HG03378 (cell line): ENCODE results near the gene RAB20.

Experiments used
- ATAC-seq: cut with Tn5 transposase; IDR thresholded peaks from one replicate; pipeline ENCODE4 v1.9.1; 2021; ENCODE audit warnings: mild to moderate bottlenecking, moderate library complexity; ENCODE audit not compliant: unreplicated experiment

The RAB20 gene

DNA sequence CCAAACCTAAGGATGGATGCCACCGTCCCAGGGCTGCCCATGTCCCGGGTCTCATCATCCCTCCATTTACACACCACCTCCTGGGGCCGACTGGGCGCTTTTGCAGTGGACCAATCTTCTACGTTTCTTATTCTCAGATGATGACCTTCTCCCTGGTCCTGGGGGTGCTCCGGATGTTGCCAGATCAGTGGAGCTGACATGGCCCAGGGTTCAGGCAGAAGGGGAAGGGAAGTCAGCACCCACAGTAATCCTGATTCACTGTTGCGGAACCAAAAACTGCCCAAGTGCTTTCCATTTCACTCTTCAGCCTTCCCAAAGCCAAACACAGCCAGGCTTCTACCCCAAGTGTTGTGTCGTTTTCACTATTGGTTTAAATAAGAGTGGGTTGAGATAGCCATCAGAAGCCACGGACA, 29.8 kb downstream of the RAB20 start:
- no peak for ATAC-seq

- no peak for ATAC-seq
Measured at GRCh38 chr13:110531100-110531499, 30.4 kb downstream of the RAB20 start.

- ATAC-seq: no peak
Measured at GRCh38 chr13:110529522-110530311, 31.8 kb downstream of the RAB20 start.

GRCh38 chr13:110528911-110529310, 32.6 kb downstream of the RAB20 start:
- ATAC-seq: no peak

DNA sequence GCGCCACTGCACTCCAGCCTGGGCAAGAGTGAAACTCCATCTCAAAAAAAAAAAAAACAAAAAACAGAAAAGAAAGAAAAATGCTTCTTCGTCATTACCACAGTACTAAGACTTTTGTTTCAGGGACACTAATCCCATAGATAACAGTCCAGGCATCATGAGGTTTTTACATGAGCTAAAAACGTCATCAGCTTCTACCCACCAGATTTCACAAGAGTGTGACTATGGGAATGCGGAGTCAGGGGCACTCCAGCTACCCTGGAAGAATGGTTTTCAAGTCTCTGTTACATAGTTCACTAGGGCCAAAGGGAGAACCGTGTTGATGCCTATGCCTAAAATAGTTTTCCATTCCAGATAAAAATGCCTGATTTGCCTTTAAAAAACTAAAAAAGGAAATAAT, 33.2 kb downstream of the RAB20 start:
- no peak for ATAC-seq

GRCh38 chr13:110525328-110526319, 35.9 kb downstream of the RAB20 start:
- ATAC-seq: peak; percentile 86

DNA sequence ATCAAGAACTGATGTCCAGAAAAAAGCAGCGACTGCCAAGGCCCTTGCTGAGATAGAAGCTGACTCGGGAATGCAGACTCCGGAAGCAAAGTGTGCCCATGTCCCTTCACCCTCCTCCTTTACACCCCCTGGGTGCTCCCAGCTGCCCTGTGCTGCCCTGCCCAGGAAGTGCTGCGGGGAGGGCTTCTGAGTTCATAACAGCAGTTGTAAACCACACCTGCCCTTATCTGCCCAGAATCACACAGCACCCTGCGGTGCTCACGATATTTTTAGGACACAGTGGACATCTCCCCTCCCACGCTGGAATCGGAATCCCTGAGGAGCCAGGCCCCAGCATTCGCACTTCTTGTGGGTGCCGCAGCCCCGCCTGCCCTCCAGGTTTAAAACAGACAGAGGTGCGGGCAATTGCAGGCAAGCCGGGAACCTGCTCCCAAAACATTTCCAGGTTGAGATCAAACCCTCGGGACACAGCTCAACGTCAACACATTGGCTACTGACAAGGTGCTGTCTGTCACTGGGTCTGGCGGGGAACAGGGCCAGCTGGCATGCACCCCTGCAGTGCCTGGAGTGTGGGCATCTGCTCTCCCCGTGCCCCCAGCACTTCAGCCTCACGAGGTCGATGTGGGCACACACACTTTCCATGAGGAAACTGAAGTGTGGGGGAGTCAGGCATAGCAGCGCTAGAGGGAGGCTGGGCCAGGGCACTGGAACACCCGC, 36.8 kb downstream of the RAB20 start:
- ATAC-seq: no peak

- no peak for ATAC-seq
Measured at GRCh38 chr13:110523838-110524540, 37.5 kb downstream of the RAB20 start.

DNA sequence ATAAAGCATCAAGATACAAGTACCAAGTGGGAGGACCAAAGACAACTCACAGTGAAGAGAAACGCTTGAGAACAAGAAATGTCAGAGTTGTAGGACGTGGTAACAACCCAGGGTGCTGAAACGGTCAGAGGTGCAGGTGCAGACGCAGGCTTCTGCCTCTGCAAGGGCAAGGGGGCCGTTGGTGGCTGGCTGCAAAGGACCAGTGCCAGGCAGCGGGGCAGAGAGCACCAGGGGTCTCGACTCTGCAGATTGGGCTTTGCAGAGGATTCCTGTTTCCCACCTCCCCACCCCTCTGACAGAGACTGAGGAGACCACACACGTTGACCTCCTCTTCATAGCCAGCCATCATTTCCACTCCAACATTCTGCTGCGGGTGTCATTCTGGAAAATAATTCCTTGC, 38.3 kb downstream of the RAB20 start:
- ATAC-seq: no peak

DNA sequence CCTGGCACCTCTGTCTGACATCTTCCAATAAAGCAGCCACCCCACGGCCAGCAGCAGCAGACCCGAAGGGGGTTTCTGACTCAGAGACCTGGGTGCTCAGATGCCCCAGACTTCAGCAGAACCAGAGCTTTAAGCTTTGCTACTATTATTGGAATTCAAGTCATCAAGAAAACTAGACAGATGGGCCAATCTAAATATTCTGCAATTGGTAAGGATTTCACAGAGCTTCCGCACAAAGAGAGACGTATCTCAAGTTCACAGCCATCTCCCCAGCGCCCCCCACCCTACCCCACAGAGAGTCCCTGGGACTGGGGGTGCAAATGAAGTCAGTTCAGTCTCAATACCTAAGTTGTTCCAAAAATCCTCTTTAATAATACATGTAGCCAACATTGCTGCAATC, 38.8 kb downstream of the RAB20 start:
- ATAC-seq: no peak

DNA sequence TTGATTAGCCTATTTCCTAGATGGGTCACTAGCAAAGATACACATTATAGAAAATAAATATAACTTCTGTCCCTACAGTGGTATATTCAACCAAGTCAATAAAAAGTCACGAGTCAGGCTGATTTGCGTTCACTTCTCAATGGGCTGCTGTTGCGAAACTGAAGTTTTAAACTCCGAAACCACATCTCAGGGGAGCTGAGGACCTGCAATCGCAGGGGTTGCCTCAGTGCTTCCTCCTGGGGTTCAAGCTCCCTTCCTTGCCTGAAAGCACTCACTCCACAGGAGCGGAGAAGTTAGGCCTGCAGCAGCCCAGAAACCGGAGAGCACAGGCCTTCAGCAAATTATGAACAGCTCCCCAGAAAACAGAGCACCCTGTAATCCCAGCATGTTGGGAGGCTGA, 39.6 kb downstream of the RAB20 start:
- ATAC-seq: peak; percentile 36

- ATAC-seq: no peak
Measured at GRCh38 chr13:110521296-110521680, 40.2 kb downstream of the RAB20 start.

DNA sequence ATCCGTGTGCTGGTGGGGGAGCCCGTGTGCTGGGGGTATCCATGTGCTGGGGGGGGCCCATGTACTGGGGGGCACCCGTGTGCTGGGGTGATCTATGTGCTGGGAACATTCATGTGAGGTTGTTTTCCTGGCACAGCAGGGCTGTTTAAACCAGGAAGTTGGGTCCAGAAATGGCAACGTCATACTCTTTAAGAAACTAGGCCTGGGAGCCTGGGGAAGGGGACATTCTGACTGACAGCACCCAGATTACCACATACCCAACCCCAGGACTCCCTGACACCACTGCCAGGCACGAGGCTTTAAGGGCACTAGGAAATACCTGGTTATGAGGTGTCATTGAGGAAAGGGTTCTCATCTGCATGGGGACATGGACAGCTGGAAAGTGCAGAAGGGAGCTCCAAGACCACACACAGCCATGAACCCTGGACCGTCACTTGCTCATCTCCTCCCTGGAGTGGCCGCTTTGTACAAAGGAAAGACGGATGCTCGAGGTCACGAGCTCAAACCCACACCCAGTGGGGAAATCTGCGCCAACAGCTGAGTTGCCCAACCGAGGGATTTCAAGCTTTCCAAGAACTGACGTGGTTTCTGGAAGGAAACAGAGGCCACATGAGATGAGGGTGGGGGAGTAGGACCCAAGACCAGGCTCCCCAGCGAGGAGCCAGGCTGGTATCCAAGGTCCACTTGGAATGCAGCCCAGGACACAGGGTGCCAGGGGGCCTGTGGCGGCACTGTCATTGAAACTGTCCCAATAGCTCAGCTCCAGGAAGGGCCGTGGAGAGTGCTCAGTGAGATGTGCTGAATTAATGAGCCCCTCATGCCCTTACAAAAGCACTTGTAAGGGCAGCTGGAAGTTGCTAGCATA, 40.9 kb downstream of the RAB20 start:
- no peak for ATAC-seq

DNA sequence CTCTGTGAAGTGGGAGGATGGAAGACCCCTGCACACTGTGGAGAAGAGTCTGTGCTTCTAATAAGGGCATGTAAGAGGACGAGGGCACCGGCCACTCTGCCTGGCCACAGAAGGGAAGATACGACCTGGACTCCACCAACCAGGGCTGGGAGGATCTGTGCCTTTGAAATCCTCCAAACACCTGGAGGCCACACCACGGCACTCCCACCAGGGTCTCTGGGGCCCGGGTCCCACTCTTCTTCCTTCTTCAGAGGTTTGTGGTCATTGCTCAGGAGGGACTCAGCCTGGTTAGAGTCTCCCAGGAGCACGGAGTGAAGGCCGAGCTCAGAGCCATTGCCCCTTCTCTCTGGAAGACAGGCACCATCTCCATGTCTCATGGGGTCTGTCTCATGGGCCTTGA, 42.0 kb downstream of the RAB20 start:
- no peak for ATAC-seq

DNA sequence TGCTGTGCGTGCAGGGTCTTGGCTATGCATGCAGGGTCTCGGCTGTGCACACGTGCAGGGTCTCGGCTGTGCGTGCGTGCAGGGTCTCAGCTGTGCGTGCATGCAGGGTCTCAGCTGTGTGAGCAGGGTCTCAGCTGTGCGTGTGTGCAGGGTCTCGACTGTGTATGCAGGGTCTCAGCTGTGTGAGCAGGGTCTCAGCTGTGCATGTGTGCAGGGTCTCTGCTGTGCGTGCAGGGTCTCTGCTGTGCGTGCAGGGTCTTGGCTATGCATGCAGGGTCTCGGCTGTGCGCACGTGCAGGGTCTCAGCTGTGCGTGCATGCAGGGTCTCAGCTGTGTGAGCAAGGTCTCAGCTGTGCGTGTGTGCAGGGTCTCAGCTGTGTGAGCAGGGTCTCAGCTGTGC, 42.5 kb downstream of the RAB20 start:
- ATAC-seq: no peak

- ATAC-seq: no peak
Measured at GRCh38 chr13:110518571-110518970, 43.0 kb downstream of the RAB20 start.

GRCh38 chr13:110518226-110518525, 43.3 kb downstream of the RAB20 start:
- no peak for ATAC-seq

DNA sequence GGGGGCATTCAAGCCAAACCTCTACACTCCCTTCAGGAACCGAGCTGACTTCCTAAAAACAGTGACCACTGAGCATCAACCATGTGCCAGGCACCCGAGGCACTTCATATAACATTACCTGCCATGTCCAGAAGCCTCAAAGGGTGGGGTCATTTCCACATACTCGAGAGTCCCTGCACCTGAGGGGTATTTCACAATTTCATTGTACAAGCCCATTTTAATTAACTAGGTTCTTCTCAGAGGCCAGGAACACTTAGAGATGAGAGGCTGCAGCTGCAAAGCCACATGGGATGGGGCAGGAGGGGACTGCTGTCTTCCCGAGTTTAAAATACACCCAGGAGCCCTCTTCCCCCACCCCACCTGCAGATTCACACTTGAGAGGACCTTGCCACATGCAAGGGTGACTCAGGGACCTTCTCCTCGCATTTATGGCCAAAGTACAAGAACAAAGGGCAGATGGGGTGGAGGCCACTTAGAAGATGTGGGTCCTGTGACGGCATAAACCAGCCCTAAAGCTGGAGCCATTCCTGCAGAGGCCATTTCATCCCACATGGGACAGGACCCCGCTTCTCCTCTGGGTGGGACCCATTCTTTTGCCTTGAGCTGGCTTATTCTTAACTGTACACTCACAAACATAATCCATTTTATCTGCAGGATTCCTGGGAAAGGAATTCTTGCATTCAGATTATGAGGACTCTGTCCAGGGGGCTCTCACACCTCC, 43.9 kb downstream of the RAB20 start:
- no peak for ATAC-seq

- ATAC-seq: no peak
Measured at GRCh38 chr13:110516500-110516899, 45.0 kb downstream of the RAB20 start.
